DLD1 (cell line): Measurements from ENCODE around the gene NOD2.

Source experiments
- in situ Hi-C: cut with HindIII; loops from 2 replicates; pipeline ENCODE4 v1.10.0; 2017; ENCODE audit warnings: low sequenced_read_pairs

The NOD2 gene

GRCh38 chr16:50669741-50670140 lies 23.7 kb upstream of the NOD2 start:
- in situ Hi-C loops, result no loop called here

GRCh38 chr16:50670476-50670875 lies 22.9 kb upstream of the NOD2 start:
- in situ Hi-C loops, result no loop called here

- in situ Hi-C loops, result no loop called here
These were observed 21.7 kb upstream of the NOD2 start for GRCh38 chr16:50671644-50672260.

- in situ Hi-C loops, result no loop called here
These were observed 19.7 kb upstream of the NOD2 start for GRCh38 chr16:50673496-50674275.

GRCh38 chr16:50674831-50675230 lies 18.6 kb upstream of the NOD2 start:
- in situ Hi-C loops, result no loop called here

GRCh38 chr16:50675686-50676610 lies 17.5 kb upstream of the NOD2 start:
- in situ Hi-C loops, result no loop called here

- in situ Hi-C loops, result no loop called here
These were observed 16.7 kb upstream of the NOD2 start for GRCh38 chr16:50676684-50677225.

GRCh38 chr16:50677351-50677750 lies 16.1 kb upstream of the NOD2 start:
- in situ Hi-C loops, result no loop called here

GRCh38 chr16:50678531-50678930 lies 14.9 kb upstream of the NOD2 start:
- in situ Hi-C loops, result no loop called here

- in situ Hi-C loops, result no loop called here
These were observed 14.1 kb upstream of the NOD2 start for GRCh38 chr16:50679266-50679665.

GRCh38 chr16:50679676-50680555 lies 13.5 kb upstream of the NOD2 start:
- in situ Hi-C loops, result no loop called here

GRCh38 chr16:50680556-50680893 lies 12.9 kb upstream of the NOD2 start:
- in situ Hi-C loops, result no loop called here

- in situ Hi-C loops, result no loop called here
These were observed 12.2 kb upstream of the NOD2 start, which contains the start of gene SNX20 for GRCh38 chr16:50681021-50681885. SNX20 (minus strand) TSS chr16:50681312; CDS start chr16:50677526, 3,786 bp downstream.

- in situ Hi-C loops, result no loop called here
These were observed 9.6 kb upstream of the NOD2 start for GRCh38 chr16:50683689-50684374.

- in situ Hi-C loops, result no loop called here
These were observed 8.5 kb upstream of the NOD2 start for GRCh38 chr16:50684823-50685461.

- in situ Hi-C loops, result no loop called here
These were observed 7.8 kb upstream of the NOD2 start for GRCh38 chr16:50685462-50686063.

GRCh38 chr16:50688083-50688482 lies 5.3 kb upstream of the NOD2 start:
- in situ Hi-C loops, result no loop called here

- in situ Hi-C loops, result no loop called here
These were observed 4.5 kb upstream of the NOD2 start for GRCh38 chr16:50688867-50689266.
